HG03159 (cell line): ENCODE results near the gene MYH16.
"Not testable (repeated sequence)": the region's sequence is repeated elsewhere in the genome, so short reads cannot be mapped to it uniquely, and the experiment has no call there.

ENCODE experiments used
- ATAC-seq: cut with Tn5 transposase; IDR thresholded peaks from one replicate; pipeline ENCODE4 v1.9.1; 2021; ENCODE audit warnings: mild to moderate bottlenecking, moderate library complexity; ENCODE audit not compliant: unreplicated experiment

MYH16 gene

GRCh38 chr7:99301496-99301895 lies 28.9 kb downstream of the MYH16 start:
- ATAC-seq, result no peak

GRCh38 chr7:99305473-99306260 lies 33.0 kb downstream of the MYH16 start:
- no peak for ATAC-seq

GRCh38 chr7:99308461-99309074 lies 35.9 kb downstream of the MYH16 start:
- ATAC-seq, result no peak

GRCh38 chr7:99309111-99309510 lies 36.5 kb downstream of the MYH16 start:
- no peak for ATAC-seq

GRCh38 chr7:99310004-99310403 lies 37.4 kb downstream of the MYH16 start:
- no peak for ATAC-seq

- ATAC-seq, result no peak
Observed at GRCh38 chr7:99311702-99312101, 39.1 kb downstream of the MYH16 start.

- no peak for ATAC-seq
Observed at GRCh38 chr7:99312316-99313203, 39.9 kb downstream of the MYH16 start.

GRCh38 chr7:99313204-99313573 lies 40.5 kb downstream of the MYH16 start:
- ATAC-seq, result no peak

- ATAC-seq, result no peak
Observed at GRCh38 chr7:99314504-99314903, 41.9 kb downstream of the MYH16 start.

GRCh38 chr7:99320371-99320770 lies 47.7 kb downstream of the MYH16 start:
- no peak for ATAC-seq

- ATAC-seq, result not testable (repeated sequence)
Observed at GRCh38 chr7:99322659-99323058, 50.0 kb downstream of the MYH16 start.

- ATAC-seq, result no peak
Observed at GRCh38 chr7:99324559-99324958, 51.9 kb downstream of the MYH16 start.

GRCh38 chr7:99325001-99325493 lies 52.4 kb downstream of the MYH16 start:
- no peak for ATAC-seq

- peak; percentile 87 for ATAC-seq
Observed at GRCh38 chr7:99325592-99326407, 53.2 kb downstream of the MYH16 start, which contains the start of gene ARPC1A. Gene ARPC1A (plus strand): TSS chr7:99325898. CDS start chr7:99333354, 7,456 bp downstream.

- no peak for ATAC-seq
Observed at GRCh38 chr7:99326408-99326782, 53.8 kb downstream of the MYH16 start.

GRCh38 chr7:99330314-99330961 lies 57.8 kb downstream of the MYH16 start:
- not testable (repeated sequence) for ATAC-seq

GRCh38 chr7:99331002-99331401 lies 58.4 kb downstream of the MYH16 start:
- no peak for ATAC-seq

GRCh38 chr7:99339595-99339994 lies 67.0 kb downstream of the MYH16 start:
- no peak for ATAC-seq

- ATAC-seq, result no peak
Observed at GRCh38 chr7:99340659-99341058, 68.0 kb downstream of the MYH16 start.

GRCh38 chr7:99344061-99344647 lies 71.5 kb downstream of the MYH16 start:
- no peak for ATAC-seq
